CD4-positive, alpha-beta T cell (primary cell): ENCODE data around the gene PRR27. TPM values are rescaled to one million over a fixed set of nuclear protein-coding genes. Genes with fewer than 3 reads are reported as not detected.

ENCODE experiments used
- ATAC-seq: fragments of 200-7000 bp; cut with Tn5 transposase; one replicate; pipeline ENCODE4 v1.10.0; 2022; ENCODE audit warnings: mild to moderate bottlenecking; ENCODE audit not compliant: poor library complexity
- CTCF ChIA-PET: fragments of 350-600 bp; sonication (Branson Sonifier 250); formaldehyde crosslinking; loops from one replicate; lab custom pipeline; 2021; ENCODE audit warnings: antibody characterized with exemption, inconsistent platforms; lab: Charles Lee
- POLR2A ChIA-PET: fragments of 350-600 bp; sonication (Branson Sonifier 250); formaldehyde crosslinking; loops from one replicate; lab custom pipeline; 2021; ENCODE audit warnings: antibody characterized with exemption, inconsistent platforms; lab: Charles Lee
- DNase-seq, 14 experiments: peaks; one replicate each; pipeline ENCODE4 v3.0.0-alpha.2; 2013 to 2020; ENCODE audit warnings: mixed read lengths in 2 of 14
- H3K27ac ChIP-seq, 2 donors: one replicate each; pipeline versions ENCODE4 v1.5.1 to v1.7.0; 2013; ENCODE audit warnings: low read length in 2 of 2, low read depth in 1 of 2, mild to moderate bottlenecking in 1 of 2
- H3K27me3 ChIP-seq, 2 experiments: 1 replicate in 1 of 2; 2 replicates in 1 of 2; pipeline versions ENCODE4 v1.6.1 to v1.7.0; 2013; ENCODE audit warnings: low read length in 2 of 2, control low read depth in 1 of 2, mild to moderate bottlenecking in 1 of 2, moderate library complexity in 1 of 2; ENCODE audit not compliant: insufficient read depth in 2 of 2, control insufficient read depth in 1 of 2
- H3K36me3 ChIP-seq: one replicate; pipeline ENCODE4 v1.6.1; 2013; ENCODE audit warnings: low read length, control low read depth; ENCODE audit not compliant: insufficient read depth
- H3K4me1 ChIP-seq: one replicate; pipeline ENCODE4 v1.6.1; 2013; ENCODE audit warnings: low read length, control low read depth; ENCODE audit not compliant: insufficient read depth
- H3K4me3 ChIP-seq: one replicate; pipeline ENCODE4 v1.5.1; 2013; ENCODE audit warnings: mild to moderate bottlenecking, low read length, moderate library complexity
- H3K9me3 ChIP-seq, 2 experiments: 1 replicate in 1 of 2; 2 replicates in 1 of 2; pipeline versions ENCODE4 v1.6.1 to v1.7.0; 2013; ENCODE audit warnings: low read length in 2 of 2, mild to moderate bottlenecking in 2 of 2, control low read depth in 1 of 2, moderate library complexity in 1 of 2; ENCODE audit not compliant: control insufficient read depth in 1 of 2, insufficient read depth in 1 of 2
- H3K27ac Mint-ChIP-seq: one replicate; pipeline ENCODE4 v1.8.0; 2020; ENCODE audit warnings: mixed read lengths
- H3K27me3 Mint-ChIP-seq: one replicate; pipeline ENCODE4 v1.8.0; 2021; ENCODE audit warnings: mixed read lengths
- H3K36me3 Mint-ChIP-seq: one replicate; pipeline ENCODE4 v1.8.0; 2021; ENCODE audit warnings: low read depth, mixed read lengths
- H3K4me1 Mint-ChIP-seq: one replicate; pipeline ENCODE4 v1.8.0; 2021; ENCODE audit warnings: low read depth, mixed read lengths
- H3K4me3 Mint-ChIP-seq: one replicate; pipeline ENCODE4 v1.8.0; 2020; ENCODE audit warnings: mild to moderate bottlenecking, mixed read lengths
- H3K9me3 Mint-ChIP-seq: one replicate; pipeline ENCODE4 v1.8.0; 2020; ENCODE audit warnings: mixed read lengths
- intact Hi-C, 2 experiments: fragments of 100-400 bp; cut with DNase I in 1 of 2; cut with micrococcal nuclease in 1 of 2; formaldehyde crosslinking; loops; one replicate each; pipeline versions ENCODE4 v1.15.1 to v1.9.0; 2023 to 2025; cut with DNase I, micrococcal nuclease
- polyA plus RNA-seq, 2 donors: library from polyadenylated mRNA; unstranded; fragments of 120-200 nt; gene quantifications; one replicate each; pipeline ENCODE4 v1.2.1, GENCODE V29; 2013
- total RNA-seq, 174 experiments: library from RNA in 2 of 174; stranded (reverse) in 2 of 174; gene quantifications; one replicate each; pipeline ENCODE4 v1.2.3 and lab custom pipeline; 2021 to 2026
- TF ChIP-seq, protein P1 (sequence below): fragments of 200-600 bp; IDR thresholded peaks from one replicate; pipeline ENCODE4 v1.8.0; 2022; ENCODE audit warnings: antibody characterized with exemption, mild to moderate bottlenecking

The PRR27 gene
- total RNA-seq = not detected
- polyA plus RNA-seq (2013, experiment 1 of 2) = not detected
- not detected for polyA plus RNA-seq (2013, experiment 2 of 2)
- 0 to 0.08 (median 0) reads per million in 172 experiments for total RNA-seq (lab: John Stamatoyannopoulos, UW)

DNA sequence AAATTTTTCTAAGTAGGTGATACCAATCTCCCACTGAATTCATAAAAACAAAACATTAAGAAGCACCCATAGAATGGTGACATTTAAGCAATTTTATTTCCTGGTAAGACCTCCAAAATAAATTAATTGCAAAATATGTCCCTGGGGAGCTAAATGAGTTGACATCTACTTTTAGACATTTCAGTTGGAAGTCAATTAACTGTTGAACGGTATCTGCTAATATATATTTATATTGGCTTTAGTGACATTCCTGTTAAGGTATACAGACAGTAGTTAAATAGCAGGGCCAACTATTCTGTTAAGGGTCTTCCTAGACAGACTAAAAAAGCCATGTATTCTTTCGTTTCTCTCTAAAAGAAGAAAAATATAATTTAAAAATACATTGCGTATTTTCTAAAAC, at the start of gene PRR27:
Gene PRR27, plus strand, starts transcription at position 301 of the 400 bp plus-strand sequence. CDS start 139 bp downstream, outside the sequence.
- Mint-ChIP-seq H3K27ac (no peak within 1 kb of the TSS), H3K4me1 (no peaks in the 10 kb centered on the region), H3K9me3 (no peaks in the 10 kb centered on the region), H3K36me3 (no peaks in the 10 kb centered on the region), H3K27me3 (no peaks in the 10 kb centered on the region), H3K4me3 (no peak within 1 kb of the TSS)
- intact Hi-C loops = no loop called here
- Histone ChIP-seq H3K4me1 (no peaks in the 10 kb centered on the region), H3K4me3 (no peak within 1 kb of the TSS), H3K36me3 (no peaks in the 10 kb centered on the region), H3K27me3 (no peaks in the 10 kb centered on the region), H3K27ac (no peak within 1 kb of the TSS), H3K9me3 (peaks cover 0 to 4% of the 10 kb centered on the region in 2 experiments)
- DNase-seq = no peak
- TF ChIP-seq, protein P1, sequence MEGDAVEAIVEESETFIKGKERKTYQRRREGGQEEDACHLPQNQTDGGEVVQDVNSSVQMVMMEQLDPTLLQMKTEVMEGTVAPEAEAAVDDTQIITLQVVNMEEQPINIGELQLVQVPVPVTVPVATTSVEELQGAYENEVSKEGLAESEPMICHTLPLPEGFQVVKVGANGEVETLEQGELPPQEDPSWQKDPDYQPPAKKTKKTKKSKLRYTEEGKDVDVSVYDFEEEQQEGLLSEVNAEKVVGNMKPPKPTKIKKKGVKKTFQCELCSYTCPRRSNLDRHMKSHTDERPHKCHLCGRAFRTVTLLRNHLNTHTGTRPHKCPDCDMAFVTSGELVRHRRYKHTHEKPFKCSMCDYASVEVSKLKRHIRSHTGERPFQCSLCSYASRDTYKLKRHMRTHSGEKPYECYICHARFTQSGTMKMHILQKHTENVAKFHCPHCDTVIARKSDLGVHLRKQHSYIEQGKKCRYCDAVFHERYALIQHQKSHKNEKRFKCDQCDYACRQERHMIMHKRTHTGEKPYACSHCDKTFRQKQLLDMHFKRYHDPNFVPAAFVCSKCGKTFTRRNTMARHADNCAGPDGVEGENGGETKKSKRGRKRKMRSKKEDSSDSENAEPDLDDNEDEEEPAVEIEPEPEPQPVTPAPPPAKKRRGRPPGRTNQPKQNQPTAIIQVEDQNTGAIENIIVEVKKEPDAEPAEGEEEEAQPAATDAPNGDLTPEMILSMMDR = no peak
- no peak for ATAC-seq
- ChIA-PET CTCF (no interaction called here), POLR2A (no interaction called here)

DNA sequence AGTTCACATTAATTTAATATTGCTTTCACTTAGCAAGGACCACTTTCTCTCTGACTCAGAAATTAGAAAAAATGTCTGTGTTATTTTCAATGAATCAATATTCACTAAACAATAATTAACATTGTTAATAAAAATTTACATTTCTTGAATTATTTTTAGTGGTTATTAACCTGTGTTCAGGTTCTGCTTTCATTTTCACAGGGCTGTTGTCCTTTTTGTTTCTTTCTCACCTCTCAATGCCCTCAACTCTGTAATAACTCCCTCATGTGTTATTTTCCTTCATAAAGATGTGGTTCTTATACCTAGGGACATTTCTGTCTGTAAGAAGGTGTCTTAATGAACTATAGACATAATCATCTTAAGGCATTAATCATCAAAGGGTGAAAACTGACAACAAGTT, 43.1 kb upstream of the PRR27 start:
- ChIA-PET POLR2A (no interaction called here), CTCF (no interaction called here)
- Histone ChIP-seq H3K27me3 (no peaks in the 10 kb centered on the region), H3K9me3 (no peaks in the 10 kb centered on the region), H3K27ac (no peak overlapping the region), H3K4me1 (no peaks in the 10 kb centered on the region), H3K36me3 (no peaks in the 10 kb centered on the region), H3K4me3 (no peak overlapping the region)
- TF ChIP-seq, protein P1 = no peak
- no peaks in the 10 kb centered on the region for H3K27me3 Mint-ChIP-seq
- no peaks in the 10 kb centered on the region for H3K9me3 Mint-ChIP-seq
- ATAC-seq (no peak), DNase-seq (no peak)
- no peaks in the 10 kb centered on the region for H3K4me1 Mint-ChIP-seq
- no peaks in the 10 kb centered on the region for H3K36me3 Mint-ChIP-seq
- intact Hi-C loops = no loop called here
- no peak overlapping the region for H3K27ac Mint-ChIP-seq
- no peak overlapping the region for H3K4me3 Mint-ChIP-seq

DNA sequence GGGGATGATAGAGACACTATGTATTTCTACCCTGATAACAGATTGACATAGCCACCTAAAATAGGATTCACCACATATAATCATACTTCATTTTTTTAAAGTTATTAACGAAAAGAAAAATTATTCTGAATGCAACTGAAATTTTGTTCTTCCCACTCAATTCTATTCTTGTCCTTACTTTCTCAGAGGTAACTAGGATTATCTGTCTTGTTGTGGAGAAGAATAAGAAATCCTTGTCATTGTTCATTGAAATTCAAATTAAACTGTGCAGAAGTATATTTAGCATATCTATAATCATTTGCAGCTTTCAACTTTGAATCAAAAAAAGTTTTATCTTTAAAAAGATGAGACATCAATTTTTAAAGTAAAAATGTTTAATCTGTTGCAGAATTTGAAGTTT, 40.4 kb upstream of the PRR27 start:
- H3K27me3 Mint-ChIP-seq = no peaks in the 10 kb centered on the region
- Histone ChIP-seq H3K4me3 (no peak overlapping the region), H3K36me3 (no peaks in the 10 kb centered on the region), H3K27ac (no peak overlapping the region), H3K4me1 (no peaks in the 10 kb centered on the region), H3K9me3 (peaks cover 0 to 3% of the 10 kb centered on the region in 2 experiments), H3K27me3 (no peaks in the 10 kb centered on the region)
- DNase-seq (no peak), ATAC-seq (no peak)
- H3K4me3 Mint-ChIP-seq = no peak overlapping the region
- H3K9me3 Mint-ChIP-seq = no peaks in the 10 kb centered on the region
- H3K27ac Mint-ChIP-seq = no peak overlapping the region
- no peaks in the 10 kb centered on the region for H3K36me3 Mint-ChIP-seq
- no peaks in the 10 kb centered on the region for H3K4me1 Mint-ChIP-seq
- POLR2A ChIA-PET = no interaction called here
- intact Hi-C loops = no loop called here
- TF ChIP-seq, protein P1 = no peak
- CTCF ChIA-PET = no interaction called here
